SIG-M5 treated with dmso at 0.1 percent for 504 hours (cell line): ENCODE results near the gene PTPRZ1.

ENCODE experiments used
- DNase-seq: peaks from one replicate; lab custom pipeline; 2025; ENCODE audit not compliant: unreplicated experiment; lab: John Stamatoyannopoulos, UW

The PTPRZ1 gene

GRCh38 chr7:121890833-121891232, 17.9 kb downstream of the PTPRZ1 start:
- DNase-seq = no peak

GRCh38 chr7:121891731-121892130, 18.8 kb downstream of the PTPRZ1 start:
- no peak for DNase-seq

- DNase-seq = no peak
These were observed 28.1 kb downstream of the PTPRZ1 start for GRCh38 chr7:121901026-121901425.

- no peak for DNase-seq
These were observed 31.2 kb downstream of the PTPRZ1 start for GRCh38 chr7:121904120-121904519.

- no peak for DNase-seq
These were observed 35.1 kb downstream of the PTPRZ1 start for GRCh38 chr7:121908042-121908441.

- DNase-seq = no peak
These were observed 36.9 kb downstream of the PTPRZ1 start for GRCh38 chr7:121909716-121910345.

GRCh38 chr7:121913947-121914675, 41.1 kb downstream of the PTPRZ1 start:
- no peak for DNase-seq

- no peak for DNase-seq
These were observed 41.8 kb downstream of the PTPRZ1 start for GRCh38 chr7:121914676-121915279.

GRCh38 chr7:121916211-121916610, 43.2 kb downstream of the PTPRZ1 start:
- DNase-seq = no peak

GRCh38 chr7:121919986-121920385, 47.0 kb downstream of the PTPRZ1 start:
- DNase-seq = no peak

GRCh38 chr7:121924269-121925186, 51.6 kb downstream of the PTPRZ1 start:
- DNase-seq = no peak

GRCh38 chr7:121931149-121931902, 58.4 kb downstream of the PTPRZ1 start:
- no peak for DNase-seq

GRCh38 chr7:121932768-121933167, 59.8 kb downstream of the PTPRZ1 start:
- no peak for DNase-seq

GRCh38 chr7:121936951-121937623, 64.1 kb downstream of the PTPRZ1 start:
- no peak for DNase-seq

- no peak for DNase-seq
These were observed 65.6 kb downstream of the PTPRZ1 start for GRCh38 chr7:121938429-121938996.

- no peak for DNase-seq
These were observed 68.0 kb downstream of the PTPRZ1 start for GRCh38 chr7:121940918-121941317.

GRCh38 chr7:121941830-121942229, 68.9 kb downstream of the PTPRZ1 start:
- no peak for DNase-seq

GRCh38 chr7:121945066-121945465, 72.1 kb downstream of the PTPRZ1 start:
- no peak for DNase-seq

- no peak for DNase-seq
These were observed 72.7 kb downstream of the PTPRZ1 start for GRCh38 chr7:121945480-121946236.
